Measurements from ENCODE around the gene LMAN1L.

The LMAN1L gene

DNA sequence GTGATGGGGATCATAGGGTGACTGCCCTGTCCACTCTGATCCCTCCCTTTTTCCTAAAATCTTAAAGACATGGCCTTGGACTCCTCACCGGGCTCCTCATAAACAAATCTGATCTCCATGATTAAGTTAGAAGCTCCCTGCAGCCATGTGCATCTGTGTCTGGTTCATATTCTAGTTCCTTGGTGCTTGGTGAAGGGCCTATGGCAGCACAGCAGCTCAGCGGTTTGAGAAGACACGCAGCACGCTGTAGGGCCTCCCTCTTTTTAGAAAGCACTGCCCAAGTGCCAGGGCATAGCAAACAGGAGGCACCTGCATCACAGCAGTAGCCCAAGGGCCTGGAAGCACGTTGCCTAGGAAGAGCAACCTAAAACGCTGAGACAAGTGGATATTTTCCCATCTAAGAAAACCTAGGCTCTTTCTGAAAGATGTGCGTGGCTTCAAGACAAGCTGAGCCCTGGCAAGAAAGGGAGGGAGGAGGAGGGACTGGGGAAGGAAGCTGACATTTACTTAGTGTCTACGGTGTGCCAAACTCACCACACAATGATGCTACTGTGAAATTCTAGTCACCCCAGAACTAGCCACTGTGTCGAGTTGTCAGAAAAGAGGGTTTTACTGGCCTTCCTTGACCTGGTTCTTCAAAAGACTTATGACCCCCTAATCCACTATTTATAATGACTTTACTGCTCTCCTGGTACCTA lies 45.2 kb downstream of the LMAN1L start:
- Histone ChIP-seq H3K4ac (ENCODE audit: low read depth in 1 of 2, low read length in 2 of 2) (no peak overlapping the region), H2AFZ (ENCODE audit: low read depth, low read length) (no peak overlapping the region), H3K18ac (ENCODE audit: low read depth in 1 of 2, low read length in 2 of 2) (no peak overlapping the region), H3K4me3 (ENCODE audit: insufficient read depth in 1 of 2, low read depth in 1 of 2, low read length in 2 of 2) (no peak overlapping the region), H3K9me3 (ENCODE audit: control insufficient read depth, low read length) (no peaks in the 10 kb centered on the region), H2BK120ac (ENCODE audit: low read depth, low read length) (no peak overlapping the region), H4K8ac (ENCODE audit: low read length) (no peak overlapping the region), H2AK5ac (ENCODE audit: low read length, severe bottlenecking) (no peak overlapping the region), H3K14ac (ENCODE audit: low read length in 2 of 2) (no peak overlapping the region), H3K9ac (ENCODE audit: low read length) (no peak overlapping the region), H3K4me2 (ENCODE audit: low read length, poor library complexity, severe bottlenecking) (no peak overlapping the region), H4K91ac (ENCODE audit: low read length) (no peak overlapping the region), H2BK15ac (ENCODE audit: low read depth, poor library complexity, severe bottlenecking) (no peak overlapping the region), H3K79me1 (replicated peaks; ENCODE audit: low read length, poor library complexity, severe bottlenecking) (peaks cover 38% of the 10 kb centered on the region), H2BK12ac (ENCODE audit: low read length in 2 of 2) (no peak overlapping the region), H3K27me3 (ENCODE audit: control insufficient read depth in 1 of 2, insufficient read depth in 1 of 2, low read length in 2 of 2) (no peaks in the 10 kb centered on the region), H3K23ac (ENCODE audit: low read length in 2 of 2) (no peak overlapping the region), H3K36me3 (ENCODE audit: control insufficient read depth in 1 of 2, insufficient read depth in 2 of 2, low read depth in 1 of 2, low read length in 2 of 2) (peaks cover 14 to 19% of the 10 kb centered on the region in 2 experiments), H2BK5ac (ENCODE audit: low read depth, low read length, poor library complexity, severe bottlenecking) (no peak overlapping the region), H3K27ac (ENCODE audit: low read length, poor library complexity, severe bottlenecking) (no peak overlapping the region), H3K4me1 (ENCODE audit: control insufficient read depth, insufficient read depth, low read depth, low read length) (peaks cover 17% of the 10 kb centered on the region)
- no peak for DNase-seq
- 96% methylated on average over 9 of the region's 9 CpGs for WGBS

DNA sequence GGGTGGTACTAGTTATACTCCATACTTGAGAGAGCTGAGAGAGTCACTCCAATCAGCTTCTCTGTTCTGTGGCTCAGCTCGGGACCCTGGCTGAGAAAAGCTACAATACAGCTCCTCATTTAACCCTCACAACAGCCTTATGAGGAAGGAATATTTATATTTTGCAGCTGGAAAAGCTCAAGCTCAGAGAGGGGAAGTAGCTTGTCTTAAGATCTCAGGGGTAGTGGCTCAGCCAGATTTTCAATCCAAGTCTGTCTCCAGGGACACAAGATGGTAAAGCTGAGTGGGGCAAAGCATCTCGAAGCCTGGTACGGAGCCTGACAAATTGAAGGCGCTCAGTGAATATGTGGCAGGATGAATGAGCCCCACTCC lies 45.7 kb downstream of the LMAN1L start:
- H2AFZ ChIP-seq (ENCODE audit: low read depth, low read length), result no peak overlapping the region
- peaks cover 19% of the 10 kb centered on the region for H3K4me1 ChIP-seq (ENCODE audit: control insufficient read depth, insufficient read depth, low read depth, low read length)
- no peak overlapping the region for H3K14ac ChIP-seq (ENCODE audit: low read length in 2 of 2)
- H3K18ac ChIP-seq (ENCODE audit: low read depth in 1 of 2, low read length in 2 of 2), result no peak overlapping the region
- H3K36me3 ChIP-seq (ENCODE audit: control insufficient read depth in 1 of 2, insufficient read depth in 2 of 2, low read depth in 1 of 2, low read length in 2 of 2), result peaks cover 8 to 13% of the 10 kb centered on the region in 2 experiments
- H2BK120ac ChIP-seq (ENCODE audit: low read depth, low read length), result no peak overlapping the region
- H4K8ac ChIP-seq (ENCODE audit: low read length), result no peak overlapping the region
- peaks cover 33% of the 10 kb centered on the region for H3K79me1 ChIP-seq (replicated peaks; ENCODE audit: low read length, poor library complexity, severe bottlenecking)
- H2BK12ac ChIP-seq (ENCODE audit: low read length in 2 of 2), result no peak overlapping the region
- H2BK5ac ChIP-seq (ENCODE audit: low read depth, low read length, poor library complexity, severe bottlenecking), result no peak overlapping the region
- no peak overlapping the region for H3K4me2 ChIP-seq (ENCODE audit: low read length, poor library complexity, severe bottlenecking)
- no peak overlapping the region for H2BK15ac ChIP-seq (ENCODE audit: low read depth, poor library complexity, severe bottlenecking)
- H3K27ac ChIP-seq (ENCODE audit: low read length, poor library complexity, severe bottlenecking), result no peak overlapping the region
- H3K23ac ChIP-seq (ENCODE audit: low read length in 2 of 2), result no peak overlapping the region
- H3K4ac ChIP-seq (ENCODE audit: low read depth in 1 of 2, low read length in 2 of 2), result no peak overlapping the region
- no peak overlapping the region for H2AK5ac ChIP-seq (ENCODE audit: low read length, severe bottlenecking)
- DNase-seq, result no peak
- H3K4me3 ChIP-seq (ENCODE audit: insufficient read depth in 1 of 2, low read depth in 1 of 2, low read length in 2 of 2), result no peak overlapping the region
- 94% methylated on average over 3 of the region's 4 CpGs for WGBS
- no peak overlapping the region for H3K9ac ChIP-seq (ENCODE audit: low read length)
- no peaks in the 10 kb centered on the region for H3K9me3 ChIP-seq (ENCODE audit: control insufficient read depth, low read length)
- no peaks in the 10 kb centered on the region for H3K27me3 ChIP-seq (ENCODE audit: control insufficient read depth in 1 of 2, insufficient read depth in 1 of 2, low read length in 2 of 2)
- no peak overlapping the region for H4K91ac ChIP-seq (ENCODE audit: low read length)

DNA sequence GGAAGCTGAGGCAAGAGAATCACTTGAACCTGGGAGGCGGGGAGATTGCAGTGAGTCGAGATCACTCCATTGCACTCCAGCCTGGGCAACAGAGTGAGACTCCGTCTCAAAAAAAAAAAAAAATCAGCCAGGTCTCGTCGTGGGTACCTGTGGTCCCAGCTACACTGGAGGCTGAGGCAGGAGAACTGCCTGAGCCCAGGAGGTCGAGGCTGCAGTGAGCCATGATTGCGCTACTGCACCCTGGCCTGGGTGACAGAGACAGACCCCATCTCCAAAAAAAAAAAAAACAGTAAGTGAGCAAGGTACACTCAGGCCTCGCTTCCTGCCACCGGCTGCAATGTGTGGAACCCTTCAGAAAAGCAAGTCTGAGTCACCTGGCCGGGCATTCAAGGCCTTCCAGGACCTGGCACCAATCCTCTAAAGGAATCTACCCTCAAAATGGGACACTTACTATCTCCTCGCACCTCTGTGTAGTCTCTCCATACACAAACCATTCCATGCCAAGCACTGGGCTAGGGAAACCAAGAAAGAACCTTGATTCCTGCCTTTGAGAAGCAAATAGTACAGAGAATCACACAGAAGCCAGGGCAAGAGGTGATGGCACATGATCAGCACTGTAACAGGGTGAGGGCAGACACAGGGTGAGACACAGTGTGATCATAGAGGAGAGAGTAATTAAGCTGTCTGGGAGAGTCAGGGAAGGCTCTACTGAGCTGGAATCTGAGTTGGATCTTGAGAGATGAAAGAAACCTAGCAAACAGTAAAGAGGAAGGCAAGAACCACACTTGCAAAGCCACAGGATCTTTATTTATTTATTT lies 50.8 kb downstream of the LMAN1L start:
- 84% methylated on average over 11 of the region's 11 CpGs for WGBS
- H3K4me1 ChIP-seq (ENCODE audit: control insufficient read depth, insufficient read depth, low read depth, low read length), result peaks cover 33% of the 10 kb centered on the region

DNA sequence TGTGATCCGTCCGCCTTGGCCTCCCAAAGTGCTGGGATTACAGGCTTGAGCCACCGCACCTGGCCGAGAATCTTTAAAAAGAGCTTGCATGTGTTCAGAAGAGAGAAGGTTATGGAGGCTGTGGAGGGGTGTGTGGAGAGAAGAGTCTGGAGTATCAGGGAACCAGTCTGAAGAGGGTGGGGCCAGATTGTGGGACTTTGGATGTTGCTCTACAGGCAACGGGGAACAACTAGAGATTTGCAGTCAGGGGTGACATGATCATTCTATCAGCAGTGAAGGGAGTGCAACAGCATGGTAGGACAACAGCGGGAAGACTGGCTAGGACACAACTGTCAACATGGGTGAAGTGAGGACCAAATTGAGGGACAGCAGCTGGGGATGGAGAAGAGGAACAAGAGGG lies 51.7 kb downstream of the LMAN1L start:
- Histone ChIP-seq H2BK15ac (ENCODE audit: low read depth, poor library complexity, severe bottlenecking) (no peak overlapping the region), H4K91ac (ENCODE audit: low read length) (no peak overlapping the region), H3K36me3 (ENCODE audit: control insufficient read depth in 1 of 2, insufficient read depth in 2 of 2, low read depth in 1 of 2, low read length in 2 of 2) (peaks cover 6 to 9% of the 10 kb centered on the region in 2 experiments), H3K9me3 (ENCODE audit: control insufficient read depth, low read length) (no peaks in the 10 kb centered on the region), H3K14ac (ENCODE audit: low read length in 2 of 2) (no peak overlapping the region), H3K27ac (ENCODE audit: low read length, poor library complexity, severe bottlenecking) (no peak overlapping the region), H2BK5ac (ENCODE audit: low read depth, low read length, poor library complexity, severe bottlenecking) (no peak overlapping the region), H3K18ac (ENCODE audit: low read depth in 1 of 2, low read length in 2 of 2) (no peak overlapping the region), H3K79me1 (replicated peaks; ENCODE audit: low read length, poor library complexity, severe bottlenecking) (peaks cover 14% of the 10 kb centered on the region), H2BK120ac (ENCODE audit: low read depth, low read length) (no peak overlapping the region), H3K4me2 (ENCODE audit: low read length, poor library complexity, severe bottlenecking) (no peak overlapping the region), H3K4ac (ENCODE audit: low read depth in 1 of 2, low read length in 2 of 2) (no peak overlapping the region), H2AK5ac (ENCODE audit: low read length, severe bottlenecking) (peak overlapping the region; percentile 13), H3K4me3 (ENCODE audit: insufficient read depth in 1 of 2, low read depth in 1 of 2, low read length in 2 of 2) (no peak overlapping the region), H2AFZ (ENCODE audit: low read depth, low read length) (no peak overlapping the region), H3K9ac (ENCODE audit: low read length) (no peak overlapping the region), H3K23ac (ENCODE audit: low read length in 2 of 2) (no peak overlapping the region), H2BK12ac (ENCODE audit: low read length in 2 of 2) (peak overlapping the region in 1 of 2 experiments; percentile 2), H3K4me1 (ENCODE audit: control insufficient read depth, insufficient read depth, low read depth, low read length) (peaks cover 35% of the 10 kb centered on the region), H4K8ac (ENCODE audit: low read length) (no peak overlapping the region), H3K27me3 (ENCODE audit: control insufficient read depth in 1 of 2, insufficient read depth in 1 of 2, low read length in 2 of 2) (no peaks in the 10 kb centered on the region)
- DNase-seq, result no peak
- WGBS, result 78% methylated on average over 6 of the region's 6 CpGs

More for the DNA sequence above, 50.8 kb downstream of the LMAN1L start:
- no peak overlapping the region for H3K27ac ChIP-seq (ENCODE audit: low read length, poor library complexity, severe bottlenecking)
- no peaks in the 10 kb centered on the region for H3K27me3 ChIP-seq (ENCODE audit: control insufficient read depth in 1 of 2, insufficient read depth in 1 of 2, low read length in 2 of 2)
- H3K9ac ChIP-seq (ENCODE audit: low read length), result peak overlapping the region; percentile 36
- DNase-seq, result peak; percentile 14
- H2BK120ac ChIP-seq (ENCODE audit: low read depth, low read length), result no peak overlapping the region
- no peak overlapping the region for H3K4ac ChIP-seq (ENCODE audit: low read depth in 1 of 2, low read length in 2 of 2)
- no peak overlapping the region for H2BK15ac ChIP-seq (ENCODE audit: low read depth, poor library complexity, severe bottlenecking)
- H3K23ac ChIP-seq (ENCODE audit: low read length in 2 of 2), result peak overlapping the region in 1 of 2 experiments; percentile 91
- no peak overlapping the region for H4K91ac ChIP-seq (ENCODE audit: low read length)
- H2BK5ac ChIP-seq (ENCODE audit: low read depth, low read length, poor library complexity, severe bottlenecking), result no peak overlapping the region
- H2AK5ac ChIP-seq (ENCODE audit: low read length, severe bottlenecking), result no peak overlapping the region
- H3K79me1 ChIP-seq (replicated peaks; ENCODE audit: low read length, poor library complexity, severe bottlenecking), result peaks cover 15% of the 10 kb centered on the region
- peak overlapping the region in 1 of 2 experiments; percentile 44 for H3K14ac ChIP-seq (ENCODE audit: low read length in 2 of 2)
- no peaks in the 10 kb centered on the region for H3K9me3 ChIP-seq (ENCODE audit: control insufficient read depth, low read length)
- H3K4me3 ChIP-seq (ENCODE audit: insufficient read depth in 1 of 2, low read depth in 1 of 2, low read length in 2 of 2), result no peak overlapping the region
- no peak overlapping the region for H2AFZ ChIP-seq (ENCODE audit: low read depth, low read length)
- H3K18ac ChIP-seq (ENCODE audit: low read depth in 1 of 2, low read length in 2 of 2), result no peak overlapping the region
- no peak overlapping the region for H4K8ac ChIP-seq (ENCODE audit: low read length)
- no peak overlapping the region for H2BK12ac ChIP-seq (ENCODE audit: low read length in 2 of 2)
- H3K4me2 ChIP-seq (ENCODE audit: low read length, poor library complexity, severe bottlenecking), result no peak overlapping the region
- H3K36me3 ChIP-seq (ENCODE audit: control insufficient read depth in 1 of 2, insufficient read depth in 2 of 2, low read depth in 1 of 2, low read length in 2 of 2), result peaks cover 6 to 9% of the 10 kb centered on the region in 2 experiments

Measured in mesenchymal stem cell (in vitro differentiated cells and primary cell).